OCI-M2 (cell line): Measurements from ENCODE around the gene HSFX3.
A peak's percentile ranks its signal among the peaks of the same experiment; 100 is the strongest.
"Not testable (repeated sequence)": the region's sequence is repeated elsewhere in the genome, so short reads cannot be mapped to it uniquely, and the experiment has no call there.

ENCODE experiments used
- DNase-seq: peaks from one replicate; lab custom pipeline; 2025; ENCODE audit not compliant: unreplicated experiment; lab: John Stamatoyannopoulos, UW

The HSFX3 gene

GRCh38 chrX:149518236-149518635 is 31.5 kb downstream of the HSFX3 start:
- DNase-seq: no peak

- DNase-seq: no peak
Measured at GRCh38 chrX:149517308-149517707, 32.4 kb downstream of the HSFX3 start.

GRCh38 chrX:149516604-149517003 is 33.1 kb downstream of the HSFX3 start:
- DNase-seq: no peak

- DNase-seq: peak; percentile 5
Measured at GRCh38 chrX:149515954-149516602, 33.6 kb downstream of the HSFX3 start.

GRCh38 chrX:149513825-149514428 is 35.8 kb downstream of the HSFX3 start:
- no peak for DNase-seq

GRCh38 chrX:149512225-149512885 is 37.4 kb downstream of the HSFX3 start:
- no peak for DNase-seq

- DNase-seq: no peak
Measured at GRCh38 chrX:149511081-149511480, 38.6 kb downstream of the HSFX3 start.

GRCh38 chrX:149510386-149510785 is 39.3 kb downstream of the HSFX3 start:
- no peak for DNase-seq

- DNase-seq: no peak
Measured at GRCh38 chrX:149508467-149508866, 41.3 kb downstream of the HSFX3 start.

GRCh38 chrX:149506349-149506748 is 43.4 kb downstream of the HSFX3 start:
- DNase-seq: no peak

- no peak for DNase-seq
Measured at GRCh38 chrX:149505671-149506070, 44.1 kb downstream of the HSFX3 start.

GRCh38 chrX:149504915-149505651 is 44.6 kb downstream of the HSFX3 start, which contains the start of gene IDS:
IDS (minus strand) TSS chrX:149505306; CDS start chrX:149505137, 169 bp downstream.
- peak; percentile 3 for DNase-seq

- DNase-seq: no peak
Measured at GRCh38 chrX:149504226-149504914, 45.4 kb downstream of the HSFX3 start.

GRCh38 chrX:149503446-149503845 is 46.3 kb downstream of the HSFX3 start:
- not testable (repeated sequence) for DNase-seq

- not testable (repeated sequence) for DNase-seq
Measured at GRCh38 chrX:149502923-149503322, 46.8 kb downstream of the HSFX3 start.

- DNase-seq: no peak
Measured at GRCh38 chrX:149499766-149500165, 50.0 kb downstream of the HSFX3 start.

GRCh38 chrX:149498767-149499166 is 51.0 kb downstream of the HSFX3 start:
- no peak for DNase-seq
